H1 (cell line): Measurements from ENCODE around the gene TOP3B.
"Not testable (repeated sequence)": the region's sequence is repeated elsewhere in the genome, so short reads cannot be mapped to it uniquely, and the experiment has no call there.

ENCODE experiments used
- JUND ChIP-seq: IDR thresholded peaks from 2 replicates; pipeline ENCODE4 v1.6.1; 2011; ENCODE audit warnings: mild to moderate bottlenecking, improper control_type of control experiment, low read length
- MAFK ChIP-seq: IDR thresholded peaks from 2 replicates; pipeline ENCODE4 v1.6.1; 2012; ENCODE audit warnings: low read depth, mild to moderate bottlenecking, improper control_type of control experiment, low read length
- POLR2A ChIP-seq, 2 experiments: IDR thresholded peaks; 1 replicate in 1 of 2; 2 replicates in 1 of 2; pipeline ENCODE4 v1.6.1; 2011; ENCODE audit warnings: low read depth in 2 of 2, low read length in 2 of 2, mild to moderate bottlenecking in 2 of 2; ENCODE audit errors: control extremely low read depth in 1 of 2
- SRF ChIP-seq: IDR thresholded peaks from 2 replicates; pipeline ENCODE4 v1.6.1; 2011; ENCODE audit warnings: mild to moderate bottlenecking, low read depth, low read length, moderate library complexity

DNA sequence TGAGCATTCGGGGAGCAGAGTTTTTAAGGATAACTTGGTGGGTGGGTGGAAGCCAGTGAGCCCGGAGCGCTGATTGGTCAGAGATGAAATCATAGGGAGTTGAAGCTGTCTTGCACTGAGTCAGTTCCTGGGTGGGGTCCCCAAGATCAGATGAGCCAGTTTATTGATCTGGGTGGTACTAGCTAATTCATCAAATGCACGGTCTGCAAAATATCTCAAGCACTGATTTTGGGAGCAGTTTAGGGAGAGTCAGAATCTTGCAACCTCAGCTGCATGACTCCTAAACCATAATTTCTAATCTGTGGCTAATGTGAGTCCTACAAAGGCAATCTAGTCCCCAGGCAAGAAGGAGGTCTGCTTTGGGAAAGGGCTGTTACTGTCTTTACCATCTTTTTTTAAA is 72.2 kb downstream of the TOP3B start:
- not testable (repeated sequence) for TF ChIP-seq MAFK; SRF; POLR2A (IDR thresholded peaks at IDR 0.05; ENCODE audit: control extremely low read depth in 1 of 2, low read depth in 2 of 2, low read length in 2 of 2); JUND
